NCI-H1930 (cell line): Measurements from ENCODE around the gene NIPAL4.
A peak's percentile ranks its signal among the peaks of the same experiment; 100 is the strongest.
"Not testable (repeated sequence)": the region's sequence is repeated elsewhere in the genome, so short reads cannot be mapped to it uniquely, and the experiment has no call there.

Experiments
- DNase-seq, 2 experiments: peaks; one replicate each; lab custom pipeline; 2025; lab: John Stamatoyannopoulos, UW

The NIPAL4 gene

GRCh38 chr5:157463081-157463480 lies 3.1 kb downstream of the NIPAL4 start:
- DNase-seq, result no peak

- DNase-seq, result no peak
Observed at GRCh38 chr5:157463621-157464518, 3.9 kb downstream of the NIPAL4 start.

GRCh38 chr5:157464519-157465171 lies 4.6 kb downstream of the NIPAL4 start:
- DNase-seq, result no peak

- no peak for DNase-seq
Observed at GRCh38 chr5:157468293-157468965, 8.4 kb downstream of the NIPAL4 start.

- DNase-seq, result no peak
Observed at GRCh38 chr5:157469073-157469472, 9.1 kb downstream of the NIPAL4 start.

GRCh38 chr5:157469687-157470086 lies 9.7 kb downstream of the NIPAL4 start:
- no peak for DNase-seq

GRCh38 chr5:157470631-157471030 lies 10.6 kb downstream of the NIPAL4 start:
- no peak for DNase-seq

GRCh38 chr5:157471709-157472108 lies 11.7 kb downstream of the NIPAL4 start:
- DNase-seq, result no peak

- no peak for DNase-seq
Observed at GRCh38 chr5:157473383-157474320, 13.6 kb downstream of the NIPAL4 start.

- DNase-seq, result no peak
Observed at GRCh38 chr5:157475432-157475831, 15.4 kb downstream of the NIPAL4 start.

GRCh38 chr5:157476702-157477408 lies 16.8 kb downstream of the NIPAL4 start:
- DNase-seq, result peak; percentile 28 to 51

- no peak for DNase-seq
Observed at GRCh38 chr5:157477814-157478494, 17.9 kb downstream of the NIPAL4 start.

GRCh38 chr5:157478726-157479125 lies 18.7 kb downstream of the NIPAL4 start:
- no peak for DNase-seq

- DNase-seq, result no peak
Observed at GRCh38 chr5:157479166-157479565, 19.2 kb downstream of the NIPAL4 start.

GRCh38 chr5:157479612-157480510 lies 19.8 kb downstream of the NIPAL4 start:
- DNase-seq, result no peak

GRCh38 chr5:157481265-157481664 lies 21.3 kb downstream of the NIPAL4 start:
- no peak for DNase-seq

GRCh38 chr5:157481666-157482065 lies 21.7 kb downstream of the NIPAL4 start:
- DNase-seq, result no peak

GRCh38 chr5:157482702-157483101 lies 22.7 kb downstream of the NIPAL4 start:
- not testable (repeated sequence) for DNase-seq

- DNase-seq, result no peak
Observed at GRCh38 chr5:157484768-157485167, 24.8 kb downstream of the NIPAL4 start.
